RKO (cell line): Measurements from ENCODE around the gene BCL3.
A peak's percentile ranks its signal among the peaks of the same experiment; 100 is the strongest.
"Not testable (repeated sequence)": the region's sequence is repeated elsewhere in the genome, so short reads cannot be mapped to it uniquely, and the experiment has no call there.

Source experiments
- DNase-seq: peaks from one replicate; pipeline ENCODE4 v3.0.0-alpha.2; 2016; ENCODE audit warnings: low spot score

The BCL3 gene

GRCh38 chr19:44720945-44721344, 27.6 kb upstream of the BCL3 start:
- DNase-seq: no peak

DNA sequence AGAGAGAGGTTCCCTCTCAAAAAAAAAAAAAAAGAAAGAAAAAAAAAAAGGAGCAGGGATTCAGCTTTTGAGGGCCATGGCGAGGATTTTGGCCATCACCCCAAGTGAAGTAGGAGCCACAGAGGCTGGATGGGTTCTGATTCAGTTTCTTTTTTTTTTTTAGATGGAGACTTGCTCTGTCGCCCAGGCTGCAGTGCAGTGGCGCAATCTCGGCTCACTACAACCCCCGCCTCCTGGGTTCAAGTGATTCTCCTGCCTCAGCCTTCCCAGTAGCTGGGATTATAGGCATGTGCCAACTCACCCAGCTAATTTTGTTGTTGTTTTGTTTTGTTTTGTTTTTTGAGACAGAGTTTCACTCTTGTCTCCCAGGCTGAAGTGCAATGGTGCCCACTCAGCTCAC, 27.1 kb upstream of the BCL3 start:
- not testable (repeated sequence) for DNase-seq

DNA sequence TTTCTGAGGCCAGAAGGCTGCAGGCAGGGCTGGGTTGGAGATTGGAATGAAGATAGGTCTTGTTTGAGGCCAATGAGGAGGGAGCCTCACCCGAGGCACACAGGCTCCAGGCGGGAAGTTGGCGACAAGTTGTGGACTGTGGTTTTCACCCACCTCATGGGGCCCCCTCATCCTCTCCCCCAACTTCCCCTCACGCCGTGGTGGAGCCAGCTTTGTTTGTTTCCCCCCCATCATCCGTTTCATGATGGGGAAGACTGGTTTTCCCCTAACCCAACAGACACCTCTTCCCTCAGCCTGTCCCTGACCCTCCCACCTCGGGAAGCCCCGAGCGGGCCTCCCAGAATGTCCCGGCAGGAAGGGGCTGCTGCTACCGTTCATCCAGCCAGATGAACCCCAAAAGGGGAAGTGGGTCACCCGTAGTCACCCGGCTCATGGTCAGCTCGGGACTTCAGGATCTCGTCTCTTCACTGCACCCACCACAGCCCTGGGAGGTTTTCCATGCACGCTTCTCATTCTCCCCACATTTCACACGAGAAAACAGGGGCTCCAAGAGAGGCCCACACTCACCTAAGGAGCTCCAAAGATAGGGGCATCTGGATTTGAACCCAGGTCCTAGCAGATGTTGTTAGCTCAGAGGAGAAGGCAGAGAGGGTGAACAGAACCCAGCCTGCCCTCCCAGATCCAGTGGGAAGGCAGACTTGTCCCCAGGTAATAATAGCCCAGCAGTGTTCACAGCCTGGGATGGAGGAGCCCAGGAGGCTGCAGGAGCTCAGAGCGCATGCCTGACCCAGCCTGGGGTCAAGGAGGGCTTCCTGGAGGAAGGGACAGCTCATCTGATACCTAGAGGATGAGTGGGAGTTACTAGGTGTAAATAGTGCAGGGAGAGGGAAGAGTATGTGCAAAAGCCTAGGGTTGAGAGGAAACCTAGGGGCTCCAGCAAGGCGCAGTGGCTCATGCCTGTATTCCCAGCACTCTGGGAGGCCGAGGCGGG, 26.1 kb upstream of the BCL3 start:
- DNase-seq: no peak

DNA sequence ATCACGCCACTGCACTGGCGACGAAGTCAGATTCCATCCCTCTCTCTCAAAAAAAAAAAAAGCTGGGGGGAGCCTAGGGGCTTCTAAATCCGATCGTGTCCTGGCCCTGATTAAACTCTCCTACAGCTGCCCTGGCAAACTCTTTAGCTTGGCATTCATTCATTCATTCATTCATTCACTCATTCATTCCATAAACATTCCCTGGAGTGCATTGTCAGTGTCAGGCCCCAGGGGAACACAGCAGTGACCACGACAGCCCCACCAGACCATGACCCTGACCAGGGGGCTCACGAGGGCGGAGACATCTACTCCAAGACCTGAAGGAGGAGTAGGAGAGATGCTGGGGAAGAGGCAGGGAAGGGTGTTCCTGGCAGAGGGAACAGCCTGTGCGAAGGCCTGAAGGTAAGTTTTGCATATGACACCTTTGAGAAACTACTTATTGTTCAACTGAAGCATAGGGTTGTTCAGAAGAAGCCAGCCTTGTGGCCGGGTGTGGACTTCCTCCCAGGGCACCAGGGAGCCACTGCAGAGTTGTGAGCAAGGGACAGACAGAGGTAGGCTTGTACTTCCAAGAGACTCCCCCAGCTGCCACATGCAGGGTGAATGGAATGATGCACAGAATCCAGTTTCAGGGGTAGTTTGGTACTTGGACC, 25.1 kb upstream of the BCL3 start:
- DNase-seq: no peak

GRCh38 chr19:44723952-44724319, 24.6 kb upstream of the BCL3 start:
- DNase-seq: peak; percentile 77

GRCh38 chr19:44725251-44725650, 23.3 kb upstream of the BCL3 start:
- no peak for DNase-seq

DNA sequence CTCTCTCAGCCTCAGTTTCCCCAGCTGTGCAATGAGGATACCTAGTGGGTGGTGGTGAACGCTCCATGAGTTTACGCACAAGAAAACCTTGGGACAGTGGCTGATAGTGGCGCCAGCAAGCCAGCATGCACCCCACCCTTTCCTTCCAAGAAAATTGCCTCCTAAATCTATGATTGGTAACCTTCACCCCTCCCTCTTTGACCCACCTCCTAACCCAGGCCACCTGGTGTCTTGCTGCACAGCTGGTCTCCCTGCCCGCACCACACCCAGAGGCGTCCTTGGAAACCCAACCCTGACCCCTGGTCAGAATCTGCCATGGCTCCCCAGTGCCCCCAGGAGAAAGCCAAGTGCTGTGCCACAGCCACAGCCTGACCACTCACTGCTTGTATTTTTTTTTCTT, 22.8 kb upstream of the BCL3 start:
- no peak for DNase-seq

GRCh38 chr19:44726465-44726864, 22.0 kb upstream of the BCL3 start:
- DNase-seq: no peak

GRCh38 chr19:44728178-44728577, 20.3 kb upstream of the BCL3 start:
- DNase-seq: no peak

DNA sequence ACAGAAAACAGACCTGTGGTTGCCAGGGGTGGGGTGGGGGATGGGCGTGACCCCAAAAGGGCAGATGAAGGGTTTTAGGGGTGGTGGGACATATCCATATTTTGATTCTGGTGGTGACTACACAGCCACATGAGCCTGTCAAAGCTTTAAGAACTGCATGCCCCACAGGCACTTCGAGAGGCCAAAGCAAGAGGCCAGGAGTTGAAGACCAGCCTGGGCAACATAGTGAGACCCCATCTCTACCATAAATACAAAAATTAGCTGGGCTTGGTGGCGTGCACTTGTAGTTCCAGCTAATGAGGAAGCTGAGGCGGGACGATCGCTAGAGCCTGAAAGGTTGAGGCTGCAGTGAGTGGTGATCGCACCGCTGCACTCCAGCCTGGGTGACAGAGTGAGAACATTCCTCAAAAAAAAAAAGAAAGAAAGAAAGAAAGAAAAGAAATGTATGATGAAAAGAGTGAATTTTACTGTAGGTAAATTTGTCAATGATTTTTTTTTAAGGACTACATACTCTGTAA, 18.9 kb upstream of the BCL3 start:
- DNase-seq: no peak

DNA sequence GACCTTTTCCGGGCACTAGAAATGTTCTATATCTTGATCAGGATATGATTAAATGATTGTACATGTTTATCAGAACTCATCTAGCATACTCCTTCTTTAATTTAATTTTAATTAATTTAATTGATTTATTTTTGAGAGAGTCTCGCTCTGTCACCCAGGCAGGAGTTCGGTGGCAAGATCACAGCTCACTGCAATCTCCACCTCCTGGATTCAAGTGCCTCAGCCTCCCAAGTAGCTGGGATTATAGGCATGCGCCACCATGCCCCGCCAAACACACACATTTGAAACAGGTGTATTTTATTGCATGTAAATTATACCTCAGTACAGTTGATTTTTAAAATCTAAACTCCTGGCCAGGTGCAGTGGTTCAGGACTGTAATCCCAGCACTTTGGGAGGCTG, 17.4 kb upstream of the BCL3 start:
- DNase-seq: no peak

- no peak for DNase-seq
These were observed 16.9 kb upstream of the BCL3 start for GRCh38 chr19:44731622-44732021.

DNA sequence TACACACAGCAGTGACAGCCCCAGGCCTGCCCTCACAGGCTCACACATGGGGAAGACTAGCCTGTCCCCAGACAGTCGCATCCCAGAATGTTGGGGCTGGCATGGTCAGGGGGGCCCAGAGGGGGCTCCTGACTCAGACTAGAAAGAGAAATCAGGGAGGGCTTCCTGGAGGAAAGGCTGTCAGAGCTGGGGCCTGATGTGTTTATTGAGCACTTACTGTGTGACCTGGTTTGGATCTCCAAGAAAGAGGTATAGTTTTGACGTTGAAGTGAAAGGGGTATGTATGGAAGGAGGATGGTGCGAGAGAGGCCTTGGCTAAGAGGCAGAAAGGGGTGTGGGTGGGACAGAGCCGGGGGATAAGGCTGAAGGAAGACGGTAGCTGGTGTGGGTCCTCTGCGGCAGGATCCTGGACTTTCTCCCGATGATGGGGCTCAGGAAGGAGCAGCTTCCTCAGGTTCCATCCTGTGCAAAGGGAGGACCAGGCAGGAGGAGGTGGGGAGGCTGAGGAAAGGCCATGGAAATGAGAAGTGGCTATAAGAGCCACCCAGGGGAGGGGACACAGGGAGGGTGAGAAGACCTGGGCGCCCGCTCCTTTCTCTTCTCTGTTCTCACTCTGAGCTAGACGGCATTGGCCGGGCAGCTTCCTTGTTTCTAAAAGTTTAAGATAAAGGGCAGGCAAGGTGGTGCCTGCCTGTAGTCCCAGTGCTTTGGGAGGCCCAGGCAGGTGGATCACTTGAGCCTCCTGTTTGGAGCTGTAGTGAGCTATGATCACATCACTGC, 16.1 kb upstream of the BCL3 start:
- DNase-seq: no peak

DNA sequence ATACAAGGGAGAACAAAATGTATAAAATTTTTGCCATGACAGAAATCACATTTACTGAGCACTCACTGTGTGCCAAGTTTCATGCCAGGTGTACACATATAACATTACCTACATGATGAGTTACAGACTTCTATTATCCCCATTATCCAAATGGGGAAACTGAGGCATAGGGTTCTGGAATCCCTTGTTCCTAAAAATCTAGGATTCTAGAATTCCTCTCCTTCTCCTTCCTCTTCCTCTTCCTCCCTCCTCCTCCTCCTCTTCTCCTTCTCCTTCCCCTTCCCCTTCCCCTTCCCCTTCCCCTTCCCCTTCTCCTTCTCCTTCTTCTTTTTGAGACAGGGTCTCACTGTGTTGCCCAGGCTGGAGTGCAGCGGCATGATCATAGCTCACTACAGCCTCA, 14.2 kb upstream of the BCL3 start:
- no peak for DNase-seq

DNA sequence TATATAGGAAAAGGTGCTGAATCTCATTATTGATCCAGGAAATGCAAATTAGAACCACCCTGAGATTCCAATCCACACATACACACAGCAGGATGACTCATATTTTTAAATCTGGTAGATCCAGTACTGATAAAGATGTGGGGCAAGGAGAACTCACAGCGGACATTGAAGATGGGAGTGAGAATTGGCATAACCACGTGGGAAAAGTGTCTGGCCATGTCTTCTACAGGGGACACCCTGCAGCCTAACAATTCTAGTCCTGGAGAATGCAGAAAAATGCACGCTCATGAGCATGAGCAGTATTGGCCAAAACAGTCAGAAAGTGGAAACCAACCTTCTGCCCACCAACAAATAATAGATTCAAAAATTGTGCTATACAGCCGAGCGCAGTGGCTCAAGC, 13.5 kb upstream of the BCL3 start:
- no peak for DNase-seq

- DNase-seq: no peak
These were observed 11.1 kb upstream of the BCL3 start for GRCh38 chr19:44737238-44738071.

- DNase-seq: no peak
These were observed 10.4 kb upstream of the BCL3 start for GRCh38 chr19:44738136-44738535.

GRCh38 chr19:44738603-44739558, 9.6 kb upstream of the BCL3 start:
- no peak for DNase-seq

DNA sequence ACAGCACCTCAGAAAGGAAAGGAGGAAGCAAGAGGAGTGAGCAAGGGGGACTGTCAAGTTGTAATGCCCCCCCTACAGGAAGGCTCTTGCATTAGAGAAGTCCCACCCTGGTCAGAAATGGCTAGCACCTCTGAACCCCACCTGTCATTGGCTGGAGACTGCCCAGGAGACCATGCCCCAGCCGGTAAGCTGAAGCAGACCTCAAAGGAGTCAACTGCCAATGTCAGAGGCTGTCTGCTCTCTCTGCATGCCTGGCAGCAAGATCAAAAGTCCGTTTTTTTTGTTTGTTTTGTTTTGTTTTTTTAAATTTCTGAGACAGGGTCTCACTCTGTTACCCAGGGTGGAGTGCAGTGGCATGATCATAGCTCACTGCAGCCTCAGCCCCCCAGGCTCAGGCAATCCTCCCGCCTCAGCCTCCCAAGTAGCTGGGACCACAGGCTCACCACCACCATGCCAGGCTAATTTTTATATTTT, 8.1 kb upstream of the BCL3 start:
- no peak for DNase-seq

DNA sequence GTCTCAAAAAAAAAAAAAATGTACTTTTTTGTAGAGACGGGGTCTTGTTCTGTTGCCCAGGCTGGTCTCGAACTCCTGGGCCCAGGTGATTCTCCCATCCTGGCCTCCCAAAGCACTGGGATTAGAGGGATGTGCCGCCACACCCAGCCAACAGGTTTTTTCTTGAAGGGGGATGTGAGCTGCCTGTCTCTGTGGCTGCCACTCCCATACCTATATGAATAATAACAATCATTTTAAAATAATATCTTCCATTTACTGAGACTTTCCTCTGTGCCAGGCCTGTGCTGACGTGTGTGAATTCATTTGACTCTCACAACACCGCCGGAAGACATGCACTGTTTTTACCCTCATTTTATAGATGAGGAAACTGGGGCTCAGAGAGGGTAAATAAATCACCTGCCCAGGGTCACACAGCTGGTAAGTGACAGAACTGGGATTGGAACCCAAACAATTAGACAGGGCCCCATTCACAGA, 7.2 kb upstream of the BCL3 start:
- DNase-seq: no peak
